ENCODE measurements around the gene MBD3.

MBD3 gene

DNA sequence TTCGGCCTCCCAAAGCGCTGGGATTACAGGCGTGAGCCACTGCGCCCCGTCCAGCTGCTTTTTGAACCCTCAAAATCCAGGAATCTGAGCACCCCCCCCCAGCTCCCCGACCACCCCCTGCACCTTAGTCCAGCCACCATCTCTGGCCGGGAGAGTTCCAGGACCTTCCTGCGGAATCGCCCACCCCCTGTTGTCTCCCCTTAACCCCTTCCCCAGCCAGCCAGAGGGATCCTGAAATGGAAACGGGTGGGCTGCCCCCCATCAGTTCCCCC, 772 bp upstream of the MBD3 start:
- Histone ChIP-seq H3K9me2 (replicated peaks; ENCODE audit: insufficient read depth, low read length) (no peaks in the 10 kb centered on the region), H4K20me1 (ENCODE audit: insufficient read depth, low read length) (no peaks in the 10 kb centered on the region), H3K4me1 (ENCODE audit: low read length) (peaks cover 5% of the 10 kb centered on the region; the same call in 1 of the 2 replicates), H3K27me3 (replicated peaks; ENCODE audit: insufficient read depth, low read length) (no peaks in the 10 kb centered on the region), H3K27ac (ENCODE audit: low read length) (no peak overlapping the region), H3F3A (ENCODE audit: insufficient read depth, low read length) (peaks cover 18% of the 10 kb centered on the region; the same call in 1 of the 2 replicates), H2AFZ (ENCODE audit: low read length) (peak overlapping the region; percentile 94), H3K36me3 (replicated peaks; ENCODE audit: insufficient read depth, low read length) (peaks cover 4% of the 10 kb centered on the region; the same call in 1 of the 2 replicates), H3K4me2 (ENCODE audit: low read depth, low read length) (peak overlapping the region; percentile 98), H3K9ac (ENCODE audit: low read length) (peak overlapping the region; percentile 86; the same call in 1 of the 2 replicates), H3K4me3 (ENCODE audit: low read length) (peak overlapping the region; percentile 84; the same call in 1 of the 2 replicates), H3K79me2 (ENCODE audit: low read length) (peaks cover 44% of the 10 kb centered on the region), H3K9me3 (replicated peaks; ENCODE audit: insufficient read depth, low read length) (no peaks in the 10 kb centered on the region)
- DNase-seq, result no peak
- TF ChIP-seq, protein P1, sequence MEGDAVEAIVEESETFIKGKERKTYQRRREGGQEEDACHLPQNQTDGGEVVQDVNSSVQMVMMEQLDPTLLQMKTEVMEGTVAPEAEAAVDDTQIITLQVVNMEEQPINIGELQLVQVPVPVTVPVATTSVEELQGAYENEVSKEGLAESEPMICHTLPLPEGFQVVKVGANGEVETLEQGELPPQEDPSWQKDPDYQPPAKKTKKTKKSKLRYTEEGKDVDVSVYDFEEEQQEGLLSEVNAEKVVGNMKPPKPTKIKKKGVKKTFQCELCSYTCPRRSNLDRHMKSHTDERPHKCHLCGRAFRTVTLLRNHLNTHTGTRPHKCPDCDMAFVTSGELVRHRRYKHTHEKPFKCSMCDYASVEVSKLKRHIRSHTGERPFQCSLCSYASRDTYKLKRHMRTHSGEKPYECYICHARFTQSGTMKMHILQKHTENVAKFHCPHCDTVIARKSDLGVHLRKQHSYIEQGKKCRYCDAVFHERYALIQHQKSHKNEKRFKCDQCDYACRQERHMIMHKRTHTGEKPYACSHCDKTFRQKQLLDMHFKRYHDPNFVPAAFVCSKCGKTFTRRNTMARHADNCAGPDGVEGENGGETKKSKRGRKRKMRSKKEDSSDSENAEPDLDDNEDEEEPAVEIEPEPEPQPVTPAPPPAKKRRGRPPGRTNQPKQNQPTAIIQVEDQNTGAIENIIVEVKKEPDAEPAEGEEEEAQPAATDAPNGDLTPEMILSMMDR (IDR thresholded peaks at IDR 0.05; ENCODE audit: low read length), result no peak
- TF ChIP-seq EZH2phosphoT487 (IDR thresholded peaks at IDR 0.05; ENCODE audit: low read length) (no peak), EZH2 (optimal IDR thresholded peaks at IDR 0.05; ENCODE audit: low read depth, low read length) (no peak)

DNA sequence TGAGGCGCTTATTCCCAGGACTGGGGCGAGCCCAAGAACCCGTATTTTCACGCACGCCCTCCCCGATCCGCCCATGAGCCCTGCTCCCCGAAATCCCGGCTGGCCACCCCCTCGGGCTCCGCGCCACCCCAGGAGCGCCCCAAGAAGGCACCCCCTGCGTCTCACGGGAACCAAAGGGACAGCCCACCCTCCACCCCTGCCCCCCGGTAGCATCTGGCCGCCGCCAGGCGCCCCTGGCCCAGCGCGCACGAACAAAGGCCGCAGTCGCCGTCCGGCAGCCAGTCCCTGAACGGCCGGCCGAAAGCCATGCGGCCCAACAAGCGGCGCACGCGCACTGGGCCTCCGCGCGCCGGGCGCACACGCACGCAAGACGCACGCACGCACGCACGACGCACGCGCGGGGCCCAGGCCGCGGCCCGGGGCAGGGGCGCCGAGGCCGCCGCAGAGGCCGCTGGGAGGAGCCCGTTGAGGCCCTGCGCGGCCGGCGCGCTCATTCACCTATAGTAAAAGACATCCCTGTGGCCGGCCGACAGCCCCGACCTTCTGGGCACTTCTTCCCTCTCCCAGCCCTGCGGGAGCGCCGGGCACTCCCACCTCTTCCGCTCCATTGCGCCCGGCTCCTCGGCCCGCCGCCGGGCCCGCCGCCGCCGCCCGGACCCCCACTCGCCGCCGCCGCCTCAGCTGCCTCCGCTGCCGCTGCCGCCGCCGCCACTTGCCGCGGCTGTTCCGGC, 476 bp downstream of the MBD3 start:
- H3K9me2 ChIP-seq (replicated peaks; ENCODE audit: insufficient read depth, low read length), result no peaks in the 10 kb centered on the region
- TF ChIP-seq, protein P1 (IDR thresholded peaks at IDR 0.05; ENCODE audit: low read length), result no peak
- no peak for TF ChIP-seq EZH2phosphoT487 (IDR thresholded peaks at IDR 0.05; ENCODE audit: low read length)
- no peak for TF ChIP-seq EZH2 (optimal IDR thresholded peaks at IDR 0.05; ENCODE audit: low read depth, low read length)
- peak; percentile 97 for DNase-seq
- H3K4me3 ChIP-seq (ENCODE audit: low read length), result peak overlapping the region; percentile 82
- peaks cover 2% of the 10 kb centered on the region; the same call in 1 of the 2 replicates for H3K36me3 ChIP-seq (replicated peaks; ENCODE audit: insufficient read depth, low read length)
- peak overlapping the region; percentile 89 for H3K27ac ChIP-seq (ENCODE audit: low read length)
- H3F3A ChIP-seq (ENCODE audit: insufficient read depth, low read length), result peaks cover 18% of the 10 kb centered on the region; the same call in 1 of the 2 replicates
- H3K27me3 ChIP-seq (replicated peaks; ENCODE audit: insufficient read depth, low read length), result no peaks in the 10 kb centered on the region
- peak overlapping the region; percentile 47; the same call in 1 of the 2 replicates for H2AFZ ChIP-seq (ENCODE audit: low read length)
- peak overlapping the region; percentile 87 for H3K4me2 ChIP-seq (ENCODE audit: low read depth, low read length)
- H3K9me3 ChIP-seq (replicated peaks; ENCODE audit: insufficient read depth, low read length), result no peaks in the 10 kb centered on the region
- H4K20me1 ChIP-seq (ENCODE audit: insufficient read depth, low read length), result no peaks in the 10 kb centered on the region
- peaks cover 49% of the 10 kb centered on the region for H3K79me2 ChIP-seq (ENCODE audit: low read length)
- peaks cover 5% of the 10 kb centered on the region; the same call in 1 of the 2 replicates for H3K4me1 ChIP-seq (ENCODE audit: low read length)
- H3K9ac ChIP-seq (ENCODE audit: low read length), result peak overlapping the region; percentile 100

DNA sequence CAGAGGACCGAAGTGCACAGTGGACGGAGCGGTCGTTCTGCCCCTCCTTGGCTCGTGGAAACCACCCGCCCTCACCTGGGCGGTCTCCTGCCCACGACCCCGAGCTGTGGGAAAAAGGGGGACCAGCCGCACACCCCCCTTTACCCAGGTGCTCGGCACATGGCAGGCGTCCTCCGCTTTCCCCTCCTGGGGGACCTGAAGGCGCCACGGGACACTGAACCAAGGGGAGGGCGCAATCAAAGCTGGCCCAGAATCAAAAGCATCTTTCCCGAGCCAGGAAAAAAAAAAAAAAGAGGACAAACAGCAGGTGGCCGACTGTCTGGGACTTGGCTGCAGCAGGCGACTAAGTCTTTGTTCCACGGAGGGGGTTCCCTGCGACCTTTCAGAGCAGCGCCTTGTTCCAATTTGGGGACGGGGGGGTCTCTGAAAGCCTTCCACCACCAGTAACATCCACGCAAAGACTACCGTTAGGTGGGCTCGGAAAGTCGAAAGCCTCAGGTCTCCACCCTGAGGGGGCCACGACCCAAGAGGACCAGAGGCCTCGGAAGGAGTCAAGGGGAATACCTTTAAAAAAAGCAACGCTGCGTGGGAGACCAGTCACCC, 1.1 kb downstream of the MBD3 start:
- no peak for TF ChIP-seq EZH2phosphoT487 (IDR thresholded peaks at IDR 0.05; ENCODE audit: low read length)
- TF ChIP-seq, protein P1 (IDR thresholded peaks at IDR 0.05; ENCODE audit: low read length), result no peak
- TF ChIP-seq EZH2 (optimal IDR thresholded peaks at IDR 0.05; ENCODE audit: low read depth, low read length), result no peak
- H3K4me1 ChIP-seq (ENCODE audit: low read length), result peaks cover 5% of the 10 kb centered on the region; the same call in 1 of the 2 replicates
- peak overlapping the region; percentile 82 for H3K4me3 ChIP-seq (ENCODE audit: low read length)
- peak; percentile 36 for DNase-seq
- no peaks in the 10 kb centered on the region for H3K9me3 ChIP-seq (replicated peaks; ENCODE audit: insufficient read depth, low read length)
- peak overlapping the region; percentile 87 for H3K4me2 ChIP-seq (ENCODE audit: low read depth, low read length)
- peaks cover 18% of the 10 kb centered on the region; the same call in 1 of the 2 replicates for H3F3A ChIP-seq (ENCODE audit: insufficient read depth, low read length)
- peak overlapping the region; percentile 100 for H3K9ac ChIP-seq (ENCODE audit: low read length)
- peak overlapping the region; percentile 89 for H3K27ac ChIP-seq (ENCODE audit: low read length)
- H3K27me3 ChIP-seq (replicated peaks; ENCODE audit: insufficient read depth, low read length), result no peaks in the 10 kb centered on the region
- H4K20me1 ChIP-seq (ENCODE audit: insufficient read depth, low read length), result no peaks in the 10 kb centered on the region
- no peaks in the 10 kb centered on the region for H3K36me3 ChIP-seq (replicated peaks; ENCODE audit: insufficient read depth, low read length)
- H3K79me2 ChIP-seq (ENCODE audit: low read length), result peaks cover 49% of the 10 kb centered on the region
- H2AFZ ChIP-seq (ENCODE audit: low read length), result peak overlapping the region; percentile 47; the same call in 1 of the 2 replicates
- no peaks in the 10 kb centered on the region for H3K9me2 ChIP-seq (replicated peaks; ENCODE audit: insufficient read depth, low read length)
